Measurements from ENCODE around the gene HTD2. TPM values are rescaled to one million over a fixed set of nuclear protein-coding genes. Genes with fewer than 3 reads are reported as not detected.

HTD2 gene
- polyA plus RNA-seq, 1 of the 3 experiments (the other 2 are of a cell fraction), result 3.0 TPM

- Histone ChIP-seq H3K4me2 (no peak overlapping the region), H2AFZ (ENCODE audit: low read depth) (no peak overlapping the region), H3K27ac (ENCODE audit: low read depth in 2 of 2, low read length in 1 of 2) (no peak overlapping the region), H3K36me3 (replicated peaks in 1 of 2; ENCODE audit: control insufficient read depth in 1 of 2, insufficient read depth in 2 of 2, low read length in 1 of 2) (peaks cover 0 to 13% of the 10 kb centered on the region in 2 experiments), H3K79me2 (ENCODE audit: insufficient read depth) (no peaks in the 10 kb centered on the region), H3K9me3 (0 out of 2 replicates have a peak, but pooled peaks cover 7% of the 10 kb centered on the region), H4K20me1 (ENCODE audit: insufficient read depth) (no peaks in the 10 kb centered on the region), H3K9ac (no peak overlapping the region), H3K4me3 (ENCODE audit: low read depth in 2 of 2, low read length in 1 of 2) (no peak overlapping the region), H3K4me1 (ENCODE audit: control insufficient read depth in 1 of 2, insufficient read depth in 2 of 2, low read depth in 1 of 2, low read length in 1 of 2) (no peaks in the 10 kb centered on the region; a peak in 1 of 4 replicates), H3K9me2 (no peaks in the 10 kb centered on the region), H3F3A (replicated peaks; ENCODE audit: insufficient read depth) (no peaks in the 10 kb centered on the region), H3K27me3 (ENCODE audit: insufficient read depth) (no peaks in the 10 kb centered on the region)
- ChIA-PET CTCF (interaction anchor here (0.5 to 2.5 kb wide), 3 partner anchors 10 to 1301 kb away, joined by 4 to 12 read pairs (median 5); partner anchors contain the start of genes HTD2 and RPP14), POLR2A (no interaction called here)
- TF ChIP-seq JUND (IDR thresholded peaks at IDR 0.05) (no peak), USF2 (IDR thresholded peaks at IDR 0.05; ENCODE audit: borderline replicate concordance, low read depth, low read length) (no peak)
- DNase-seq, result no peak
- 80% methylated on average over 4 of the region's 6 CpGs for WGBS (ENCODE audit: low lambda C conversion rate)
Observed at GRCh38 chr3:58296843-58297242, 9.5 kb upstream of the HTD2 start.

DNA sequence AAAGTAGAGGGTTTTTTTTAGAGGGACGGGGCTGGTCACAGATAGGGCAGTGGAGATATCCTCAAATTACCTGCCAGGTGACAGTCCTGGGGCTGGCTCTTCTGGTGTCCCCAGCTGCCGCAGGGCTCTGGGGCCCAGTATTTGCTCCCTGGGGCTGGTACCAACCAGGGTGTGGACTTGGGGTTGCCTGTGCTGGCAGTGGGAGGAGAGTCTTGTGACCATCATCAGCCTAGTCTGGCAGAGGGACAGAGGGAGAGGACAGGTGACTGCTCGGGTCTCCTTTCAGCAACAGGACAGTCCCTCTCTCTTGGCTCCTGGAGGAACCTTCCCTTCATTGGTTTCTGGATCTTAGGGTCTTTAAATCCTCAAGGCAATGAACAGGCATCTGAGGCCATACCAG is 8.1 kb upstream of the HTD2 start:
- TF ChIP-seq MEF2A (IDR thresholded peaks at IDR 0.05; ENCODE audit: borderline replicate concordance, low read depth) (no peak), USF2 (IDR thresholded peaks at IDR 0.05; ENCODE audit: borderline replicate concordance, low read depth, low read length) (no peak), USF1 (IDR thresholded peaks at IDR 0.05; ENCODE audit: borderline replicate concordance, low read depth) (no peak)
- H3K9ac ChIP-seq, result no peak overlapping the region
- H3K9me3 ChIP-seq, result 0 out of 2 replicates have a peak, but pooled peaks cover 7% of the 10 kb centered on the region
- H3F3A ChIP-seq (replicated peaks; ENCODE audit: insufficient read depth), result no peaks in the 10 kb centered on the region
- no peak for DNase-seq
- H3K27ac ChIP-seq (ENCODE audit: low read depth in 2 of 2, low read length in 1 of 2), result no peak overlapping the region
- H3K79me2 ChIP-seq (ENCODE audit: insufficient read depth), result no peaks in the 10 kb centered on the region
- POLR2A ChIA-PET, result interaction anchor here (0.6 kb wide), 1 partner anchor 58 kb away, joined by 3 read pairs; no protein-coding TSS in a partner anchor
- H3K9me2 ChIP-seq, result no peaks in the 10 kb centered on the region
- H3K36me3 ChIP-seq (replicated peaks in 1 of 2; ENCODE audit: control insufficient read depth in 1 of 2, insufficient read depth in 2 of 2, low read length in 1 of 2), result peaks cover 0 to 13% of the 10 kb centered on the region in 2 experiments
- CTCF ChIA-PET, result interaction anchor here (0.9 to 6.5 kb wide), 6 partner anchors 9 to 284 kb away, joined by 3 to 60 read pairs (median 15); partner anchors contain the start of genes HTD2 and RPP14
- WGBS (ENCODE audit: low lambda C conversion rate), result 57% methylated on average over 2 of the region's 3 CpGs
- H3K4me2 ChIP-seq, result no peak overlapping the region
- H2AFZ ChIP-seq (ENCODE audit: low read depth), result no peak overlapping the region
- H4K20me1 ChIP-seq (ENCODE audit: insufficient read depth), result no peaks in the 10 kb centered on the region
- no peaks in the 10 kb centered on the region; the same call in 1 of the 2 replicates for H3K27me3 ChIP-seq (ENCODE audit: insufficient read depth)
- no peak overlapping the region for H3K4me3 ChIP-seq (ENCODE audit: low read depth in 2 of 2, low read length in 1 of 2)
- H3K4me1 ChIP-seq (ENCODE audit: control insufficient read depth in 1 of 2, insufficient read depth in 2 of 2, low read depth in 1 of 2, low read length in 1 of 2), result no peaks in the 10 kb centered on the region; a peak in 1 of 4 replicates

DNA sequence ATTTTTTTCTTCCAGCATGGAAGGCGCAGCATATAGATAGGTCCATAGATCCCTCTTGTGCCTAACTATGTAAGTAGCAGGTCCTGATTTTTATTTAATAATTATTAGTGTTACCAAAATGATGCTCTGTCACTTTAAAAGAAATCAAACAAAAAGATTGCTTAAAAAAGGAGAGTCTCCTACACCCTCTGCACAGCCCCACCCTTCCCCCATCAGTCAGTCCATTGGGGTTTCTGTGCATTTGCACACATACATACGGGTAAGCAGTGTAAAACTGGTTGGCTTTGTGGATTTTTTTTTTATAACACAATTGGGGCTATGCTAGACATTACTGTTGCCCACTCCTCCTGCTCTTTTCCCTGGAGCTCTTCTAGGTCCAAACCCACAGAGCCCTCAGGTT is 7.2 kb upstream of the HTD2 start:
- H3K27me3 ChIP-seq (ENCODE audit: insufficient read depth), result no peaks in the 10 kb centered on the region; the same call in 1 of the 2 replicates
- no peaks in the 10 kb centered on the region for H3F3A ChIP-seq (replicated peaks; ENCODE audit: insufficient read depth)
- H3K9me3 ChIP-seq, result 0 out of 2 replicates have a peak, but pooled peaks cover 7% of the 10 kb centered on the region
- H3K36me3 ChIP-seq (replicated peaks in 1 of 2; ENCODE audit: control insufficient read depth in 1 of 2, insufficient read depth in 2 of 2, low read length in 1 of 2), result peaks cover 0 to 11% of the 10 kb centered on the region in 2 experiments
- no peaks in the 10 kb centered on the region for H3K79me2 ChIP-seq (ENCODE audit: insufficient read depth)
- 54% methylated on average over 2 of the region's 2 CpGs for WGBS (ENCODE audit: low lambda C conversion rate)
- H3K9me2 ChIP-seq, result no peaks in the 10 kb centered on the region
- CTCF ChIA-PET, result interaction anchor here (0.9 to 6.5 kb wide), 21 partner anchors 12 to 132 kb away, joined by 3 to 60 read pairs (median 6); partner anchors contain the start of genes ABHD6 and DNASE1L3
- no peak overlapping the region for H2AFZ ChIP-seq (ENCODE audit: low read depth)
- H3K4me1 ChIP-seq (ENCODE audit: control insufficient read depth in 1 of 2, insufficient read depth in 2 of 2, low read depth in 1 of 2, low read length in 1 of 2), result no peaks in the 10 kb centered on the region; a peak in 1 of 4 replicates
- no peak overlapping the region for H3K27ac ChIP-seq (ENCODE audit: low read depth in 2 of 2, low read length in 1 of 2)
- no peaks in the 10 kb centered on the region for H4K20me1 ChIP-seq (ENCODE audit: insufficient read depth)
- no peak overlapping the region for H3K4me3 ChIP-seq (ENCODE audit: low read depth in 2 of 2, low read length in 1 of 2)
- no peak for DNase-seq
- POLR2A ChIA-PET, result interaction anchor here (0.6 kb wide), 1 partner anchor 59 kb away, joined by 3 read pairs; no protein-coding TSS in a partner anchor
- no peak overlapping the region for H3K9ac ChIP-seq
- no peak overlapping the region for H3K4me2 ChIP-seq
- TF ChIP-seq GATA2 (CRISPR knock-in tag; IDR thresholded peaks at IDR 0.05) (no peak), FOSL2 (IDR thresholded peaks at IDR 0.05; ENCODE audit: borderline replicate concordance, low read depth) (no peak), RFX5 (IDR thresholded peaks at IDR 0.05; ENCODE audit: low read length) (no peak), SMC3 (IDR thresholded peaks at IDR 0.05; ENCODE audit: low read depth, low read length) (no peak), EZH2phosphoT487 (IDR thresholded peaks at IDR 0.05; ENCODE audit: borderline replicate concordance, low read depth) (no peak), EP300 (IDR thresholded peaks at IDR 0.05; ENCODE audit: borderline replicate concordance in 1 of 2, low read depth in 1 of 2, low read length in 1 of 2) (no peak), NRF1 (IDR thresholded peaks at IDR 0.05; ENCODE audit: low read depth, low read length) (no peak), RXRA (IDR thresholded peaks at IDR 0.05; ENCODE audit: borderline replicate concordance, low read depth) (no peak), YY1 (IDR thresholded peaks at IDR 0.05; ENCODE audit: low read depth) (no peak), MXI1 (IDR thresholded peaks at IDR 0.05; ENCODE audit: low read depth, low read length) (no peak), GABPA (IDR thresholded peaks at IDR 0.05; ENCODE audit: low read depth) (no peak)
- TF ChIP-seq, protein P1, sequence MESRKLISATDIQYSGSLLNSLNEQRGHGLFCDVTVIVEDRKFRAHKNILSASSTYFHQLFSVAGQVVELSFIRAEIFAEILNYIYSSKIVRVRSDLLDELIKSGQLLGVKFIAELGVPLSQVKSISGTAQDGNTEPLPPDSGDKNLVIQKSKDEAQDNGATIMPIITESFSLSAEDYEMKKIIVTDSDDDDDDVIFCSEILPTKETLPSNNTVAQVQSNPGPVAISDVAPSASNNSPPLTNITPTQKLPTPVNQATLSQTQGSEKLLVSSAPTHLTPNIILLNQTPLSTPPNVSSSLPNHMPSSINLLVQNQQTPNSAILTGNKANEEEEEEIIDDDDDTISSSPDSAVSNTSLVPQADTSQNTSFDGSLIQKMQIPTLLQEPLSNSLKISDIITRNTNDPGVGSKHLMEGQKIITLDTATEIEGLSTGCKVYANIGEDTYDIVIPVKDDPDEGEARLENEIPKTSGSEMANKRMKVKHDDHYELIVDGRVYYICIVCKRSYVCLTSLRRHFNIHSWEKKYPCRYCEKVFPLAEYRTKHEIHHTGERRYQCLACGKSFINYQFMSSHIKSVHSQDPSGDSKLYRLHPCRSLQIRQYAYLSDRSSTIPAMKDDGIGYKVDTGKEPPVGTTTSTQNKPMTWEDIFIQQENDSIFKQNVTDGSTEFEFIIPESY (IDR thresholded peaks at IDR 0.05; ENCODE audit: borderline replicate concordance, low read depth), result no peak
